GM19467 (cell line): ENCODE data around the gene CHTF8.

ENCODE experiments used
- ATAC-seq: cut with Tn5 transposase; IDR thresholded peaks from one replicate; pipeline ENCODE4 v1.9.1; 2021; ENCODE audit warnings: mild to moderate bottlenecking, moderate library complexity; ENCODE audit not compliant: unreplicated experiment

CHTF8 gene

DNA sequence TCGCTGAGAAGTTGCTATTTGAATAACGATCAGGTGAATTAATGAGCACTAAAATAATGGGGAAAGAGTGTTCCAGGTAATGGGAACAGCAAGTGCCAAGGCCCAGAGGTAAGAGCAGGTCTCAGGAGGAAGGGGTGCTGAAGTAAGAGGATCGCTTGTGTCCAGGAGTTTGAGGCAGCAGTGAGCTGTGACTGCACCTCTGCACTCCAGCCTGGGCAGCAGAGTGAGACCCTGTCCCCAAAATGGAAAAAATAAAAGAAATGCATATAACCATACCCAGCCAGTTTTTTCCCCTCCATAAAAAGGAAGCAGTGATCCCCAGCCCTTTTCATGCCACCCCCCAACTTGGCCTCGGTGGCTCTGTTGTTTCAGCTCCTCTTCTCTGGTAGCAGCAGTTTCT, 43.7 kb downstream of the CHTF8 start:
- no peak for ATAC-seq

DNA sequence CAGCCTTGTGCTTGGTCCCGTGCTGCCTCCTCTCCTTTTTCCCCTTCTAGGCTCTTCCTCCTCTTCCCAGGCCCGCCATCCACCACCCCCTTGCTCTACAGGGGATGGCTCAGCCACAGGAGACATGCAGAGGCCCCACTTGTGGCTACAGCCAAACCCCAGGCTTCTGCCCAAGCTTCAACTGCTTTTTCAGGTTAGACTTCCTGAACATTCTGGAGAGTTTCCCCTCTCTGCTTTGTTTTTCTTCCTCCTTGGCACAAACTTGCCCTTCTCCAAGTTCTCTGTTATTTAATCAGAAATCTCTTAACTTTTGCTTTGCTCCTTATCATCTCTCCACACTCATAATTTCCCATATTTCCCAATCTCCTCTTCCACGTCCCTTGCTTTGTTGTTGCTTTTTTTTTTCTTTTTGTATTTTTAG, 45.2 kb downstream of the CHTF8 start:
- no peak for ATAC-seq

DNA sequence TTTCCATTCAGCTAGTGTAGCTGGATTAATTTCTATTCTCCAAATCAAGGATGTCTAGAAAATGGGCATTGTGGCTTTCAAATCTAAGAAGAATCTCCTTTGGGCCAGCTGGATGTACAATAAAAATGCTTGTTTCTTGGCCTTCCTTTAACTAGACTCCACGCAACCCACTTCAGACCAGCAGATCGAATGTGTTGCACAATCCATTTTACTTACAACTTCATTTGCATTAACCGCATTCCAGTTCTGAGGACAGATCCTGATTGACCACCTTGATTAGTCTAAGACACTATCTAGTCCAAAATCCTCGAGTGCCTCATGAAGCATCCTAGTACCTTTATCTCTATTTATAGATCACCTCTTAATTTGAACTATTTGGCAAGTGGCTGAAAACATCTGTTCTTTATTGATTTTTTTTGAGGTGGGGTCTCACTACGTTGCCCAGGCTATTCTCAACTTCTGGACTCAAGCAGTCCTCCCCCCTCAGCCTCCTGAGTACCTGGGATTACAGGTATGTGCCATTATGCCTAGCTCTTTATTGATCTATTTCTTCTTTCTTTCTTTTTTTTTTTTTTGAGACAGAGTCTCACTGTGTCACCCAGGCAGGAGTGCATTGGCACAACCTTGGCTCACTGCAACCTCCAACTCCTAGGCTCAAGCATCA, 47.2 kb downstream of the CHTF8 start:
- ATAC-seq: no peak

DNA sequence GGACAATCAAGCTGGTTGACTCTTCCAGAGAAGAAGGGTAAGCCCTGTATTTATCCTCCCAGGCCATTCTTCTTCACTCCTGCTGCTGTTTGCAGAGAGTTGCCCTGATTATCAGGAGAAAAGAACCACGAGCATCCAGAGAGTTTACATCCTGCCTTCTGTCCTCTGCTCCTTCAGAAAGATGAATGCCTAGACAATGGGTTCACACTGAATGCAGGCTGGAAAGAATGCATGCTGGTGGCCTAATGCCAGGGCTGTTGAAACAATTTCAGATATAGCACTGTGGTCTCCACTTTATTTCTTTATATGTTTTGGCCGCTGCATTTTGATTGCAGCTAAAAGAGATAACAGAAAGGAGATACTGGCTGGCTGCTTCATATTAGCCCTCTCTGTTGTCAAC, 48.1 kb downstream of the CHTF8 start:
- ATAC-seq: no peak

DNA sequence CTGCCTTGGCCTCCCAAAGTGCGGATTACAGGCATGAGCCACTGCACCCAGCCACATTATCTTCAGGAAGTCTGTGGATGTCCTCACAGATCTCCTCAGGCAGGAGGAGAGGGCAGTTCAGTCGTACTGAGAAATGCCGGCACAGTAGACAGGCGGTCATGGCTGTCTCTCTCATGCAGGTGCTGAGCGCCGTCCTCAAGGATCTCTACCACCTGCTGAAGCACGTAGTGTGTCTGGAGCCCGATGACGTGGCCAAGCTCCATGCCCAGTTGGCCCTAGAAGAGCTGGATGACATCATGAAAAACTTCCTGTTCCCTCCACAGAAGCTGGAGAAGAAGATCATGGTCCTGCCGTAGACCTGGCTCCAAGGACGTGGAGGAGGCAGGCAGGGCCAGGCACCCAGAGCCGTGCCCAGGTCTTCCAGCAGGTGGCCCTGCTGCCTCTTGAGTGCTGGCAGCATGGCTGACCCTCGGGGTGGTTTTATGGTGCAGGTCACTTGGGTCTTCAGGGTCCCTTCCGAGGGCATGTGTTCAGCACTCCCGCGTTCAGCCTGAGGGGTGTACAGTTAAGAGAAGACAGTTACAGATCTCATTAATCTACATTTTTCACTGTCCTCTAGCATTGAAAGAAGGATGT, 49.0 kb downstream of the CHTF8 start:
- ATAC-seq: no peak

DNA sequence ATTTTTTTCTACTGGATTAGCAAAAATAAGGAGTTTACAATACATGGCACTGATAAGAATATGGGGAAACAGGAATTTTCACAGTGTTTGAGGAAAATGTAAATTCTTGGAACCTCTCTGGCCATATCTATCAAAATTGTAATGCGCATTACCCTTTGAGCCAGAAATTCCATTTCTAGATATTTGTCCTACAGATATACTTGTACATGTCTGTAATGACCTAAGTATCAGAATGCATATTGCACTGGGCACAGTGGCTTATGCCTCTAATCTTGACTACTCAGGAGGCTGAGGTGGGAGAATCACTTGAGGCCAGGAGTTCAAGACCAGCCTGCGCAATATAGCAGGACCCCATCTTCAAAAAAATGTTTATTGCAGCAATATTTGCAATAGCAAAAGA, 52.7 kb downstream of the CHTF8 start:
- ATAC-seq: no peak

DNA sequence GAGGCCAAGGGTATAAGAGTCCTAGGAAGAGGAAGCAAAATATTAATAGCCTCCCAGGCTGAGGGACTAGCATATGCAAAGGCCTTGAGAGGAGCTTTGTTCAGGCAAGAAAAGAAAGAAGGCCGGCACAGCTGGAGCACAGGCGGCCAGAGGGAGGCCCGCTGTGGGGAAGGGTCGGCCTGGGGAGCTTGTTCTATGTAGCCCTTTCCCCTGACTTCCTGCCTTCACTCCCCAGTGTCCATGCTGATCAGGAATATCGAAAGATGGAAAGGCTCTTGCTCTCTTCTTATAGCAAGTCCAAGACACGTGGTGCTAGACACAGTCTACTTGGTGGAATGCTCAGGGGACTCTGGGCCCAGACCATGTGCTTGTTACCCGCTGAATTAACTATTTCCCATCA, 54.3 kb downstream of the CHTF8 start:
- no peak for ATAC-seq

DNA sequence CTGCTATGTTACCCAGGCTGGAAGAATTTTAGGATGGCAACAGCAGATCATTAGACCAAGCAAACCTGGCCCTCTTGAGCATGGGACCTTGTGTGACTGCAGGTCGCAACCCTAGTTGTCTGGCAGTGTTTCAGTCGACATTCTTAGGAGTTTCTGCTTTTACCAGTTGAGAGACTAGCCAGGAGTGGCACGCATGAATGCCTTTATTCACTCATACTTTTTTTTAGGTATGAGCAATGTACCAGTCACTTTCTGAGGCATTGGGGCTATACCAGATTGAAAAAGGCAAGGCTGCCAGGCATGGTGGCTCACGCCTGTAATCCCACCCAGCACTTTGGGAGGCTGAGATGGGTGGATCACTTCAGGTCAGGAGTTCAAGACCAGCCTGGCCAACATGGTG, 55.1 kb downstream of the CHTF8 start:
- ATAC-seq: no peak

DNA sequence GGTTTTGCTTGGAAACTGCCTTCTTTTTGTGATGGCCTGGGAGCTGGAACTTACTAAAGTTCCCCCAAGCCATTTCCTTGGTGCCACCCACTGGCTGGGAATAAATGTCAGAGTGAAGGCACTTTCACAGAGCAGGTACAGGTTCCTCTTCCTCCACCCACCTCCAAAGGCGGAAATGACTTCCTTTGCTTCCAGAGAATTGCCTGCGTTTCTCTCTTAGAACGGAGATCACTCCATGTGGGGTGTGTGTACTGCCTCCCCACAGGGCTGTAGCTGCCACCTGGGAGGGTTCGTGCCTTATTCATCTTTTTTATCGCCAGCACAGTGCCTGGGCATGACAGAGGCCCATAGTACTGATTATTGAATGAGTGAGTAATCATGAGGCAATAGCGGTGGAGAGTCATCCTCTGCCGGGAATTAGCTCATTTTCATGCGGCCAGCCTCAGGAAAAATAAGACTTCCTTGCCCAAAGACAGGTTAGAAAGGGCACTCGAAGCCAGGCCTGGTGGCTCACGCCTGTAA, 59.1 kb downstream of the CHTF8 start:
- ATAC-seq: no peak

DNA sequence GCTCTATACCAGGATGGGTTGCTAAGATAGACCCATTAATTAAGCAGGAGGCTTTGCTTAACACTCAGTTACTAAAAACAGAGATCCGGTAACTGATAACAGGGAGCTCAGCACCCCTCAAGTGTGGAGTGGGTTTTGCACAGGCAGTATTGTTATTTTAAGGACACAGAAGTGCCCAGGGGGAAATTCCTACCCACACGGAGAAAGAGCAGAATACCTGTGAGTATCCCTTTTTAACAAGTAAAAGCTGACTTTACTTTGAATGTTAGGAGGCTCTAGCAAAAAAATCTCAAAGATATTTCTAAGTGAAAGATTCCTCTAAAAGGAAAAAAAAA, 59.8 kb downstream of the CHTF8 start:
- no peak for ATAC-seq

DNA sequence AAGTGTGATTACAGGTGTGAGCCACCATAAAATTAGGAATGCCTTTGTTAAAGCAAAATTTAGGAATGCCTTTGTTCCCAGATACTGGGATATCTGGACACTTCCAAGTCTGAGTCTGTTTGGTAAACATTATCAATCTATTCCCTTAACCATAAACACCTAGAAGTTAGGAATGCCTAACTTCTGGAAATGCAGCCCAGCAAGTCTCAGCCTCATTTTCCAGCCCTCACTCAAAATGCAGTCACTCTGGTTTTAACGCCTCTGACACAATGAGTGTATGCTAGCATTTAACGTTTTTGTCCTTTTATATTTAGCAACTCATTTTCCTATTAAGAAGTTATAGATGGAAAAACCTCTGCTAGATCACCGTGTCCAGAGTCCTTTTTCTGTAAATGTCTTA, 61.4 kb downstream of the CHTF8 start:
- ATAC-seq: no peak

DNA sequence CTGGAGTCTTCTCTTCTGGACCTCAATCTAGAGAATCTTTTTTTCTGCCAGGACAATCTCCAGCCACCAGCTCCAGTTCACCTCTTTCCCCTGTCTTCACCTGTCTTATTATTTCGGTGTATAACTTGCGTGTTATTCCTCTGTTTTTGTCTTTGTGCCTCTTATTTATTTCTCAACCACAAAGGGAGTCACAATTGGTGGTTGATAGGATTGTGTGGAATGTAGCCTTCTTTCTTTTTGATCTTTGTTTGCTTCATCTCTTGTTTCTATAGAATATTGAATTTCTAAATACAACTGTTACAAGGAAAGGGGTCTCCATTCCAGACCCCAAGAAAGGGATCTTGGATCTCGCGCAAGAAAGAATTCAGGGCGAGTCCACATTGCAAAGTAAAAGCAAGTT, 62.9 kb downstream of the CHTF8 start:
- no peak for ATAC-seq
